Karpas-422 (cell line): Measurements from ENCODE around the gene PTER. TPM values are rescaled to one million over a fixed set of nuclear protein-coding genes. Genes with fewer than 3 reads are reported as not detected.

Source experiments
- small RNA-seq: library from RNA; depleted of rRNA; stranded (forward); fragments of <200 nt; gene quantifications from one replicate; pipeline ENCODE3, GENCODE V24; 2014
- total RNA-seq: library from RNA; depleted of rRNA; stranded (reverse); fragments of >200 nt; shearing (Covaris generic); gene quantifications from 2 replicates; pipeline ENCODE4 v1.2.3, GENCODE V29; 2014; ENCODE audit warnings: low replicate concordance; rRNA removed

Gene PTER
- total RNA-seq, 1 experiment from 2014 or later = 40.1 TPM

Small RNAs within 50 kb of the gene (small RNA-seq; reads per million reads assigned to genes)
- gene RNU2-18P = 1.3 reads per million, percentile 39 among the genes with 10 or more reads in this experiment

Other genes starting within 250 kb of the PTER start
- not detected in 2 replicates for gene C1QL3, start 84.9 kb downstream of the PTER start, total RNA-seq